ENCODE measurements around the gene ENOSF1.

Gene ENOSF1

DNA sequence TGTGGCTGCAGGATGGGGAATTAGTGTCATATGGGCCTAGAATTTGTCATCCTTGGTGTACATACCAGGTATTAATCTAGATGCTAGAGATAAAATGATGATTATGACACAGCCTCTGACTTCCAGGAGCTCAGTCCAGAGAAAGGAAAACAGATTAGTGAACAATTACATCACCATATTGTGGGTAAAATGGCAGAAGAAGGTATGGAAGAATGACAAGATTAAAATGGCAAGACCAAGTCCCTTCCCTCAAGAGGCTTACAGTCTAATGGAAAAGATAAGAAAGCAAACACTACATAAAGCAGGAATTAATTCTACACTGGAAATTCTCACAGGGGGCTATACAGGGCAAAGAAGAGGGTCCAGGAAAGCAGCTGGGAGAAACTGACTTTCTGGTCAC is 80.9 kb downstream of the ENOSF1 start:
- no peak for DNase-seq (ENCODE audit: low read depth)

DNA sequence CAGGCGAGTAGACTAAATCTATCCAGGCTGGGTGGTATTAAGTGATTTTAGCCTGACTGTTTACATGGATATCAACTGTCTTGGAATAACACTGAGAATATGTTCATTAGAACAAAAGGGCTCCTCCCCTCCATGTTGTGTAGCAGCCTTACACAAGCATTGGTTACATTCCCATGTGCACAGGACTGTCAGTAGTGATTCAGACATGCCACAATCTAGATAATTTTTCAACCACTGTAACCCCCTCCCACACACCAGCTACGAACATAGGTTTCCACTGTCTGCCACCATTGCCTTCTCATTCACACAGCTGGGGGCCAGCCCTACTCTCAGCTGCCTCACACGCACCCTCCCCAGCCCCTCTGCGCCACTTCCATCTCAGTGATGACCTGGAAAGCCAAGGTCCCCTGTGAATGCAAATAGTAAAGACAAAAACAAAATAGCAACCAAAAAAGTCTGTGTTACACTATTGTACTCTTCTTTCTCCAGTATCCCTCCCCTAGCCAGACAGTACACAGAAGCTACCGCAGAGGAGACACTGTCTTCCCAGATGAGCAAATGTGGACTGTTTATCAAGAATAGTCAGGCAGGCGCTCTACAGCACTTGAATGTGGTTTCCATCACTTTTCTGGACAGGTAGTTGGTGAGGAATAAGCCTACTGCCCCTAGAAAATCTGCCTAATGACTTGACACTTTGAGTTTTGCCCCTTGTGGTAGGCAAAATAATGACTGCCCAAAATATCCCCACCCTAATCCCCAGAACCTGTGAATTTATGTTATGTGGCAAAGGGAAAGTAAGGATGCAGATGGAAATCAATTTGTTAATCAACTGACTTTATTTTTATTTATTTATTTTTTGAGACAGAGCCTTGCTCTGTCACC is 82.9 kb downstream of the ENOSF1 start:
- no peak for DNase-seq (ENCODE audit: low read depth)

GRCh38 chr18:627231-627630 is 85.2 kb downstream of the ENOSF1 start:
- DNase-seq (ENCODE audit: low read depth) = no peak

GRCh38 chr18:623761-624620 is 88.4 kb downstream of the ENOSF1 start:
- peak; percentile 3 for DNase-seq (ENCODE audit: low read depth)

- no peak for DNase-seq (ENCODE audit: low read depth)
Measured at GRCh38 chr18:622289-622688, 90.1 kb downstream of the ENOSF1 start.

GRCh38 chr18:621291-622043 is 91.0 kb downstream of the ENOSF1 start:
- no peak for DNase-seq (ENCODE audit: low read depth)

Measured in stimulated activated CD8-positive, alpha-beta memory T cell treated with anti-CD3 and anti-CD28 coated beads, Interleukin-12 subunit alpha, Interleukin-12 subunit beta, amount 100 ng/mL, for 4 hours (primary cell).